ENCODE data around the gene MBOAT2.

MBOAT2 gene

GRCh38 chr2:9018534-9018933 is 15.1 kb upstream of the MBOAT2 start:
- TF ChIP-seq CTCF (IDR thresholded peaks at IDR 0.05; ENCODE audit: extremely low read depth, insufficient read depth, missing control alignments) = no peak
- in situ Hi-C loops (cut with MboI; ENCODE audit: low pct_unique_long_range_greater_than_20kb, low sequenced_read_pairs, unreplicated experiment) = no loop called here
- no peak for DNase-seq (ENCODE audit: low spot score)

GRCh38 chr2:9018109-9018508 is 14.6 kb upstream of the MBOAT2 start:
- DNase-seq (ENCODE audit: low spot score) = no peak
- TF ChIP-seq CTCF (IDR thresholded peaks at IDR 0.05; ENCODE audit: extremely low read depth, insufficient read depth, missing control alignments) = no peak
- in situ Hi-C loops (cut with MboI; ENCODE audit: low pct_unique_long_range_greater_than_20kb, low sequenced_read_pairs, unreplicated experiment) = no loop called here

- no peak for DNase-seq (ENCODE audit: low spot score)
- in situ Hi-C loops (cut with MboI; ENCODE audit: low pct_unique_long_range_greater_than_20kb, low sequenced_read_pairs, unreplicated experiment) = no loop called here
- no peak for TF ChIP-seq CTCF (IDR thresholded peaks at IDR 0.05; ENCODE audit: extremely low read depth, insufficient read depth, missing control alignments)
These were observed 13.9 kb upstream of the MBOAT2 start for GRCh38 chr2:9017411-9017810.

- in situ Hi-C loops (cut with MboI; ENCODE audit: low pct_unique_long_range_greater_than_20kb, low sequenced_read_pairs, unreplicated experiment) = no loop called here
- DNase-seq (ENCODE audit: low spot score) = no peak
- no peak for TF ChIP-seq CTCF (IDR thresholded peaks at IDR 0.05; ENCODE audit: extremely low read depth, insufficient read depth, missing control alignments)
These were observed 12.5 kb upstream of the MBOAT2 start for GRCh38 chr2:9015998-9016397.

- no peak for DNase-seq (ENCODE audit: low spot score)
- no peak for TF ChIP-seq CTCF (IDR thresholded peaks at IDR 0.05; ENCODE audit: extremely low read depth, insufficient read depth, missing control alignments)
- in situ Hi-C loops (cut with MboI; ENCODE audit: low pct_unique_long_range_greater_than_20kb, low sequenced_read_pairs, unreplicated experiment) = no loop called here
These were observed 9.9 kb upstream of the MBOAT2 start for GRCh38 chr2:9013403-9013802.

GRCh38 chr2:9010866-9011265 is 7.4 kb upstream of the MBOAT2 start:
- TF ChIP-seq CTCF (IDR thresholded peaks at IDR 0.05; ENCODE audit: extremely low read depth, insufficient read depth, missing control alignments) = no peak
- DNase-seq (ENCODE audit: low spot score) = no peak
- in situ Hi-C loops (cut with MboI; ENCODE audit: low pct_unique_long_range_greater_than_20kb, low sequenced_read_pairs, unreplicated experiment) = no loop called here
